ENCODE results near the gene TNFSF13. TPM values are rescaled to one million over a fixed set of nuclear protein-coding genes. Genes with fewer than 3 reads are reported as not detected.

Gene TNFSF13
- polyA plus RNA-seq, 1 donor from 2014 or later = 0.15 TPM

DNA sequence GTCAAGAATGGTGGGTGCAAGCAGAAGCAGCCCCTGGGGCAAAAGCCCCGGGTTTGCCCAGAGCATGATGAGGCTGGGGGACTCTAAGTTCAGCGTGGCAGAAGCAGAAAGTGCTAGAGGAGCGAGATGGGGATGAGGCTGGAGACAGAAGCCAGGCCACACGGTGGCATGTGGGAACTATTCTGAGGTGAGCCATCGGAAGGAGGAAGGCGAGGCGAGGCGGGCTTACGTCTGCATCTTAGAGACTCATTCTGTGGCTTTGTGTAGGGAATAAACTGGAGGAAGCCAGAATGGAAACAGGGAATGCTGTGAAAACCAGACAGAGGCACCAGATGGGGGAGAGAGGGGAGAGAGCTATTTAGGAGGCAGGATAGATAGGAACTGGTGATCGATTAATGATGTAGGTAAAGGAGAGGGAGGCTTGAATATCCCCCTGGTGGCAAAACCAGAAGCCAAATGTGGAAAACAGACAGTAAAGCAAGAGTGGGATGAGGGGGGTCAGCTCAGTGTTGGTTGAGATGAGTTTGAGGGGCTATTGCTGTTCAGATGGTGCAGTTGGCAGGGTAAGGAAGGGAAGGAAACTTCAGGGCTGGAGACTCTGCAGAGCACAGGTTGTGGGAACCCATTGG lies 3.1 kb upstream of the TNFSF13 start:
- Histone ChIP-seq H4K20me1 (ENCODE audit: insufficient read depth) (no peaks in the 10 kb centered on the region), H3K27me3 (ENCODE audit: insufficient read depth, low read depth, low read length) (no peaks in the 10 kb centered on the region), H3K79me2 (replicated peaks; ENCODE audit: insufficient read depth, low read length) (no peaks in the 10 kb centered on the region), H3K9me2 (ENCODE audit: insufficient read depth, low read length) (no peaks in the 10 kb centered on the region), H3K9ac (ENCODE audit: low read length) (no peak overlapping the region), H3F3A (ENCODE audit: insufficient read depth, low read length, poor library complexity, severe bottlenecking) (no peaks in the 10 kb centered on the region), H2AFZ (ENCODE audit: low read depth, low read length) (no peak overlapping the region), H3K4me3 (ENCODE audit: low read length) (no peak overlapping the region), H3K4me2 (ENCODE audit: low read length) (no peak overlapping the region), H3K36me3 (ENCODE audit: insufficient read depth, low read length) (no peaks in the 10 kb centered on the region), H3K9me3 (ENCODE audit: low read length) (no peaks in the 10 kb centered on the region), H3K27ac (ENCODE audit: low read length) (no peak overlapping the region)
- no peak for TF ChIP-seq MXI1 (conservative IDR thresholded peaks at IDR 0.05; ENCODE audit: poor library complexity, severe bottlenecking)
- TF ChIP-seq, protein P1, sequence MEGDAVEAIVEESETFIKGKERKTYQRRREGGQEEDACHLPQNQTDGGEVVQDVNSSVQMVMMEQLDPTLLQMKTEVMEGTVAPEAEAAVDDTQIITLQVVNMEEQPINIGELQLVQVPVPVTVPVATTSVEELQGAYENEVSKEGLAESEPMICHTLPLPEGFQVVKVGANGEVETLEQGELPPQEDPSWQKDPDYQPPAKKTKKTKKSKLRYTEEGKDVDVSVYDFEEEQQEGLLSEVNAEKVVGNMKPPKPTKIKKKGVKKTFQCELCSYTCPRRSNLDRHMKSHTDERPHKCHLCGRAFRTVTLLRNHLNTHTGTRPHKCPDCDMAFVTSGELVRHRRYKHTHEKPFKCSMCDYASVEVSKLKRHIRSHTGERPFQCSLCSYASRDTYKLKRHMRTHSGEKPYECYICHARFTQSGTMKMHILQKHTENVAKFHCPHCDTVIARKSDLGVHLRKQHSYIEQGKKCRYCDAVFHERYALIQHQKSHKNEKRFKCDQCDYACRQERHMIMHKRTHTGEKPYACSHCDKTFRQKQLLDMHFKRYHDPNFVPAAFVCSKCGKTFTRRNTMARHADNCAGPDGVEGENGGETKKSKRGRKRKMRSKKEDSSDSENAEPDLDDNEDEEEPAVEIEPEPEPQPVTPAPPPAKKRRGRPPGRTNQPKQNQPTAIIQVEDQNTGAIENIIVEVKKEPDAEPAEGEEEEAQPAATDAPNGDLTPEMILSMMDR (IDR thresholded peaks at IDR 0.05; ENCODE audit: poor library complexity, severe bottlenecking) = no peak
- no peak for TF ChIP-seq POLR2AphosphoS5 (IDR thresholded peaks at IDR 0.05)
- no peak for TF ChIP-seq SMC3 (conservative IDR thresholded peaks at IDR 0.05; ENCODE audit: poor library complexity)
- TF ChIP-seq, protein P2, sequence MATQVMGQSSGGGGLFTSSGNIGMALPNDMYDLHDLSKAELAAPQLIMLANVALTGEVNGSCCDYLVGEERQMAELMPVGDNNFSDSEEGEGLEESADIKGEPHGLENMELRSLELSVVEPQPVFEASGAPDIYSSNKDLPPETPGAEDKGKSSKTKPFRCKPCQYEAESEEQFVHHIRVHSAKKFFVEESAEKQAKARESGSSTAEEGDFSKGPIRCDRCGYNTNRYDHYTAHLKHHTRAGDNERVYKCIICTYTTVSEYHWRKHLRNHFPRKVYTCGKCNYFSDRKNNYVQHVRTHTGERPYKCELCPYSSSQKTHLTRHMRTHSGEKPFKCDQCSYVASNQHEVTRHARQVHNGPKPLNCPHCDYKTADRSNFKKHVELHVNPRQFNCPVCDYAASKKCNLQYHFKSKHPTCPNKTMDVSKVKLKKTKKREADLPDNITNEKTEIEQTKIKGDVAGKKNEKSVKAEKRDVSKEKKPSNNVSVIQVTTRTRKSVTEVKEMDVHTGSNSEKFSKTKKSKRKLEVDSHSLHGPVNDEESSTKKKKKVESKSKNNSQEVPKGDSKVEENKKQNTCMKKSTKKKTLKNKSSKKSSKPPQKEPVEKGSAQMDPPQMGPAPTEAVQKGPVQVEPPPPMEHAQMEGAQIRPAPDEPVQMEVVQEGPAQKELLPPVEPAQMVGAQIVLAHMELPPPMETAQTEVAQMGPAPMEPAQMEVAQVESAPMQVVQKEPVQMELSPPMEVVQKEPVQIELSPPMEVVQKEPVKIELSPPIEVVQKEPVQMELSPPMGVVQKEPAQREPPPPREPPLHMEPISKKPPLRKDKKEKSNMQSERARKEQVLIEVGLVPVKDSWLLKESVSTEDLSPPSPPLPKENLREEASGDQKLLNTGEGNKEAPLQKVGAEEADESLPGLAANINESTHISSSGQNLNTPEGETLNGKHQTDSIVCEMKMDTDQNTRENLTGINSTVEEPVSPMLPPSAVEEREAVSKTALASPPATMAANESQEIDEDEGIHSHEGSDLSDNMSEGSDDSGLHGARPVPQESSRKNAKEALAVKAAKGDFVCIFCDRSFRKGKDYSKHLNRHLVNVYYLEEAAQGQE (IDR thresholded peaks at IDR 0.05; ENCODE audit: borderline replicate concordance) = no peak
- TF ChIP-seq EZH2 (IDR thresholded peaks at IDR 0.05; ENCODE audit: borderline replicate concordance, insufficient read depth, low read length, poor library complexity, severe bottlenecking) = no peak
- no peak for TF ChIP-seq RAD21 (conservative IDR thresholded peaks at IDR 0.05)
- TF ChIP-seq TAF1 (IDR thresholded peaks at IDR 0.05; ENCODE audit: low read depth) = no peak
- TF ChIP-seq EP300 (conservative IDR thresholded peaks at IDR 0.05; ENCODE audit: poor library complexity, severe bottlenecking) = no peak

DNA sequence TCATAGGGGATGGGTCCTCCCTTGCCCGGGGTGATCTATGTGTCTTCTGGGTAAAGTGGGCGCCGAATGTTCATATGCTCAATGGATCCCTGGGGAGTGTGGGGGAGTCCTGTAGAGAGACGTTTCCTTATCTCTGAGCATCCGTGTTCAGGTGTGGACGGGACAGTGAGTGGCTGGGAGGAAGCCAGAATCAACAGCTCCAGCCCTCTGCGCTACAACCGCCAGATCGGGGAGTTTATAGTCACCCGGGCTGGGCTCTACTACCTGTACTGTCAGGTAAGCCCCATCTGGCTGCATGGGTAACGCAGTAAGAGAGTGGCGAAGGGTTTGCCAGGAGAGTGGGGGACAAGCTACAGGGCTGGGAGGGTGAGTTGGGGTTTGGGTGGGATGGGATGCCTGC lies 1.9 kb upstream of the TNFSF13 start:
- no peak overlapping the region for H3K4me3 ChIP-seq (ENCODE audit: low read length)
- H3K9me3 ChIP-seq (ENCODE audit: low read length) = no peaks in the 10 kb centered on the region
- no peaks in the 10 kb centered on the region for H4K20me1 ChIP-seq (ENCODE audit: insufficient read depth)
- H3K79me2 ChIP-seq (replicated peaks; ENCODE audit: insufficient read depth, low read length) = no peaks in the 10 kb centered on the region
- no peak overlapping the region for H3K9ac ChIP-seq (ENCODE audit: low read length)
- H3K27me3 ChIP-seq (ENCODE audit: insufficient read depth, low read depth, low read length) = no peaks in the 10 kb centered on the region
- no peaks in the 10 kb centered on the region for H3K9me2 ChIP-seq (ENCODE audit: insufficient read depth, low read length)
- no peaks in the 10 kb centered on the region for H3K36me3 ChIP-seq (ENCODE audit: insufficient read depth, low read length)
- no peak overlapping the region for H2AFZ ChIP-seq (ENCODE audit: low read depth, low read length)
- H3F3A ChIP-seq (ENCODE audit: insufficient read depth, low read length, poor library complexity, severe bottlenecking) = no peaks in the 10 kb centered on the region
- H3K27ac ChIP-seq (ENCODE audit: low read length) = no peak overlapping the region
- H3K4me2 ChIP-seq (ENCODE audit: low read length) = no peak overlapping the region
- TF ChIP-seq POLR2AphosphoS5 (IDR thresholded peaks at IDR 0.05) (no peak), MXI1 (conservative IDR thresholded peaks at IDR 0.05; ENCODE audit: poor library complexity, severe bottlenecking) (no peak), EP300 (conservative IDR thresholded peaks at IDR 0.05; ENCODE audit: poor library complexity, severe bottlenecking) (no peak), TAF1 (IDR thresholded peaks at IDR 0.05; ENCODE audit: low read depth) (no peak), SMC3 (conservative IDR thresholded peaks at IDR 0.05; ENCODE audit: poor library complexity) (no peak), EZH2 (IDR thresholded peaks at IDR 0.05; ENCODE audit: borderline replicate concordance, insufficient read depth, low read length, poor library complexity, severe bottlenecking) (no peak), RAD21 (conservative IDR thresholded peaks at IDR 0.05) (no peak)
- TF ChIP-seq, protein P2 (IDR thresholded peaks at IDR 0.05; ENCODE audit: borderline replicate concordance) = no peak
